Endothelial cell of umbilical vein (primary cell): ENCODE data around the gene ACADVL. TPM values are rescaled to one million over a fixed set of nuclear protein-coding genes. Genes with fewer than 3 reads are reported as not detected.

Experiments
- BruUV-seq: library from RNA; stranded (reverse); fragments of 400-500 nt; replicated peaks from 2 replicates; lab custom pipeline; 2021; lab: Mats Ljungman, UMichigan
- CTCF ChIA-PET: fragments of 300-600, 350-600 bp; sonication (Branson Sonifier 250); formaldehyde crosslinking; loops from one replicate; lab custom pipeline; 2021; ENCODE audit warnings: antibody characterized with exemption, inconsistent platforms; lab: Charles Lee
- POLR2A ChIA-PET: fragments of 300-600, 350-600 bp; sonication (Branson Sonifier 250); formaldehyde crosslinking; loops from one replicate; lab custom pipeline; 2021; ENCODE audit warnings: antibody characterized with exemption, inconsistent platforms; lab: Charles Lee
- DNase-seq: peaks from one replicate; pipeline ENCODE4 v3.0.0-alpha.2; 2011; ENCODE audit warnings: low read depth, low spot score
- FAIRE-seq: peaks from 2 replicates; lab custom pipeline; 2011; peaks lifted over from hg19 to GRCh38; lab: Jason Lieb, UNC
- H2AFZ ChIP-seq: 2 replicates; pipeline ENCODE4 v1.6.0; 2012; ENCODE audit warnings: low read depth, low read length, control low read depth, inconsistent platforms
- H3K27ac ChIP-seq: 2 replicates; pipeline ENCODE4 v1.5.1; 2011; ENCODE audit warnings: low read depth, mild to moderate bottlenecking, control low read depth, low read length, moderate library complexity; ENCODE audit not compliant: insufficient read depth
- H3K27me3 ChIP-seq, 2 experiments: 2 replicates each; pipeline versions ENCODE4 v1.6.0 to v1.6.1; 2011; ENCODE audit warnings: low read length in 2 of 2, mixed read lengths in 1 of 2; ENCODE audit not compliant: control insufficient read depth in 2 of 2, insufficient read depth in 2 of 2
- H3K36me3 ChIP-seq, 2 experiments: 2 replicates in 1 of 2; 3 replicates in 1 of 2; pipeline ENCODE4 v1.5.1; 2011; ENCODE audit warnings: low read length in 2 of 2, mild to moderate bottlenecking in 1 of 2, moderate library complexity in 1 of 2; ENCODE audit not compliant: control insufficient read depth in 2 of 2, insufficient read depth in 2 of 2; ENCODE audit errors: extremely low read depth in 1 of 2
- H3K4me1 ChIP-seq: 3 replicates; pipeline ENCODE4 v1.5.1; 2011; ENCODE audit warnings: mild to moderate bottlenecking, low read length; ENCODE audit not compliant: control insufficient read depth, insufficient read depth; ENCODE audit errors: extremely low read depth
- H3K4me2 ChIP-seq: 2 replicates; pipeline ENCODE4 v1.6.1; 2011; ENCODE audit warnings: low read length, control low read depth, mixed read lengths; ENCODE audit not compliant: insufficient read depth
- H3K4me3 ChIP-seq, 3 experiments: fragments of 200-600 bp in 1 of 3; sonication (generic), shearing (Covaris generic) in 1 of 3; replicated peaks in 1 of 3; 2 replicates each; pipeline ENCODE4 v1.5.1; 2011 to 2016; ENCODE audit warnings: control low read depth in 3 of 3, low read length in 3 of 3, mild to moderate bottlenecking in 2 of 3, inconsistent platforms in 1 of 3, low read depth in 1 of 3, moderate library complexity in 1 of 3; ENCODE audit not compliant: insufficient read depth in 1 of 3
- H3K79me2 ChIP-seq: 2 replicates; pipeline ENCODE4 v1.6.0; 2012; ENCODE audit warnings: low read length, inconsistent platforms; ENCODE audit not compliant: control insufficient read depth, insufficient read depth
- H3K9ac ChIP-seq: replicated peaks from 2 replicates; pipeline ENCODE3; 2011; ENCODE audit warnings: low read length, control low read depth; ENCODE audit not compliant: insufficient read depth; ENCODE audit errors: extremely low read depth
- H3K9me1 ChIP-seq: replicated peaks from 3 replicates; pipeline ENCODE4 v1.6.0; 2011; ENCODE audit warnings: mild to moderate bottlenecking, low read length; ENCODE audit not compliant: control insufficient read depth, insufficient read depth; ENCODE audit errors: extremely low read depth
- H3K9me3 ChIP-seq: replicated peaks from 2 replicates; pipeline ENCODE4 v1.5.1; 2012; ENCODE audit warnings: low read length, inconsistent platforms; ENCODE audit not compliant: control insufficient read depth, insufficient read depth
- H4K20me1 ChIP-seq: replicated peaks from 2 replicates; pipeline ENCODE3; 2011; ENCODE audit warnings: mild to moderate bottlenecking, low read length; ENCODE audit not compliant: control insufficient read depth, insufficient read depth; ENCODE audit errors: extremely low read depth
- EZH2 ChIP-seq: IDR thresholded peaks from 2 replicates; pipeline ENCODE4 v1.6.1; 2012; ENCODE audit warnings: borderline replicate concordance, low read depth, mild to moderate bottlenecking, moderate library complexity, low read length, inconsistent platforms; ENCODE audit not compliant: severe bottlenecking
- FOS ChIP-seq: IDR thresholded peaks from 2 replicates; pipeline ENCODE4 v1.6.1; 2011; ENCODE audit warnings: mild to moderate bottlenecking, low read length, moderate library complexity, borderline replicate concordance; ENCODE audit not compliant: insufficient read depth
- GATA2 ChIP-seq: IDR thresholded peaks from 2 replicates; pipeline ENCODE4 v1.7.0; 2011; ENCODE audit warnings: low read depth, mild to moderate bottlenecking, moderate library complexity, mixed read lengths, low read length; ENCODE audit not compliant: insufficient read length, insufficient read depth
- JUN ChIP-seq: IDR thresholded peaks from 2 replicates; pipeline ENCODE4 v1.6.1; 2011; ENCODE audit warnings: borderline replicate concordance, low read depth; ENCODE audit not compliant: insufficient read length, insufficient read depth
- MYC ChIP-seq: IDR thresholded peaks from one replicate; pipeline ENCODE4 v1.6.1; 2011; ENCODE audit warnings: mild to moderate bottlenecking, low read depth, low read length
- POLR2A ChIP-seq: IDR thresholded peaks from 2 replicates; pipeline ENCODE4 v1.6.1; 2012; ENCODE audit warnings: low read depth, mild to moderate bottlenecking, control low read depth, low read length
- POLR2AphosphoS5 ChIP-seq: IDR thresholded peaks from 2 replicates; pipeline ENCODE4 v1.6.1; 2012; ENCODE audit warnings: low read depth, mild to moderate bottlenecking, control low read depth, low read length, moderate library complexity; ENCODE audit not compliant: insufficient read depth
- dilution Hi-C: fragments of 300-500 bp; cut with MboI; formaldehyde crosslinking; loops from one replicate; pipeline ENCODE4 v1.15.0; 2019; ENCODE audit warnings: low sequenced_read_pairs; ENCODE audit not compliant: extremely low pct_ligation_motif_present
- intact Hi-C: fragments of 100-400 bp; cut with micrococcal nuclease; formaldehyde crosslinking; loops from one replicate; pipeline ENCODE4 v1.10.0; 2022
- polyA plus RNA-seq, 4 experiments: library from polyadenylated mRNA; depleted of rRNA in 3 of 4; stranded (reverse) in 3 of 4; unstranded in 1 of 4; fragments of >200 nt; gene quantifications; 2 replicates each; pipeline versions ENCODE4 v1.2.1 to v1.2.3, GENCODE V29; 2011 to 2012; ENCODE audit warnings: missing spikeins in 1 of 4
- total RNA-seq: library from RNA; stranded (reverse); gene quantifications from 2 replicates; pipeline ENCODE4 v1.2.3, GENCODE V29; 2021
- TF ChIP-seq, protein P1 (sequence below): IDR thresholded peaks from 2 replicates; pipeline ENCODE4 v1.6.1; 2011; ENCODE audit not compliant: insufficient read depth, insufficient read length
- TF ChIP-seq, protein P2 (sequence below), 2 donors: IDR thresholded peaks; 1 replicate in 1 of 2; 2 replicates in 1 of 2; pipeline ENCODE4 v1.5.1; 2011; ENCODE audit warnings: low read length in 2 of 2, mild to moderate bottlenecking in 2 of 2, moderate library complexity in 2 of 2, control low read depth in 1 of 2, inconsistent platforms in 1 of 2, low read depth in 1 of 2; ENCODE audit not compliant: insufficient read depth in 1 of 2; ENCODE audit errors: extremely low read depth in 1 of 2

The ACADVL gene
- total and polyA plus RNA-seq, 2 donors (not counting 3 experiments of a cell fraction or from before 2014, with no cell fraction given): 308 to 376 TPM

DNA sequence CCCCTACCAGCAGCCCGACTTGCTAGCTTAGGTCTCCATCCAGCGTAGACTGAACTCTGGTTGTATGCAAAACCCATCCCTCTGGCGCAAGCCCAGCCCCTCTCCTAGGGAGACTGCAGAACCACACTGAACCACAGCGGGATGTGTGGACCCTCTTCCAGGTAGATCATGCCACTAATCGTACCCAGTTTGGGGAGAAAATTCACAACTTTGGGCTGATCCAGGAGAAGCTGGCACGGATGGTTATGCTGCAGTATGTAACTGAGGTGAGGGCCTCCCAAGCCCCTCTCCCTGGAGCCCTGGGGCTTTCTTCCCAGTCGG lies 3.2 kb downstream of the ACADVL start:
- no peaks in the 10 kb centered on the region for H4K20me1 ChIP-seq
- H3K4me3 ChIP-seq: no peak overlapping the region
- intact Hi-C loops: no loop called here
- dilution Hi-C loops: no loop called here
- H3K9me3 ChIP-seq: no peaks in the 10 kb centered on the region
- TF ChIP-seq POLR2A (peak; percentile 17), JUN (no peak), GATA2 (no peak), POLR2AphosphoS5 (no peak)
- CTCF ChIA-PET: interaction anchor here (1.4 to 2.0 kb wide), 2 partner anchors 74 to 177 kb away, joined by 4 to 9 read pairs; no protein-coding TSS in a partner anchor
- H3K36me3 ChIP-seq: peaks cover 21 to 37% of the 10 kb centered on the region in 2 experiments
- no peak overlapping the region for H2AFZ ChIP-seq
- H3K79me2 ChIP-seq: peaks cover 2% of the 10 kb centered on the region
- DNase-seq (no peak), FAIRE-seq (no peak)
- no peaks in the 10 kb centered on the region for H3K27me3 ChIP-seq
- H3K4me2 ChIP-seq: no peak overlapping the region
- peaks cover 11% of the 10 kb centered on the region for H3K4me1 ChIP-seq
- POLR2A ChIA-PET: no interaction called here
- H3K9me1 ChIP-seq: no peaks in the 10 kb centered on the region
- no peak overlapping the region for H3K9ac ChIP-seq
- H3K27ac ChIP-seq: no peak overlapping the region
- BruUV-seq: no TSS peak

DNA sequence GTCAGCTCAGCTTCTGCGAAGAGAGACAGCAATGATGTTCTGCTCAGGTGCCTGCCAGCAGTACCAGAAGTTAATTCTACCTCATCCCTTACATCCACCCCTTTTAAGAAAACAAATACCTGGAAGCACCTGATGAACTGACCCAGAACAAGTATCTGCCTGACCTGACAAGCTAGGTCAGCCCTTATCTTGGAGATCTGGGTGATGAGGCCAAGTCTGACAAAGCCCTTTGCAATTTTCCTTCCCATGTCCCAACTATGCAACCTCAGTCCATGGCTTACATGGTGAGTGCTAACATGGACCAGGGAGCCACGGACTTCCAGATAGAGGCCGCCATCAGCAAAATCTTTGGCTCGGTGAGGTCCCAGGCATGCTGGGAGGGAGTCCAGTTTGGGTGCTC lies 3.6 kb downstream of the ACADVL start:
- dilution Hi-C loops (no loop called here), intact Hi-C loops (no loop called here)
- DNase-seq (no peak), FAIRE-seq (no peak)
- no peak overlapping the region for H3K9ac ChIP-seq
- no peaks in the 10 kb centered on the region for H3K27me3 ChIP-seq
- H3K27ac ChIP-seq: no peak overlapping the region
- peaks cover 21 to 39% of the 10 kb centered on the region in 2 experiments for H3K36me3 ChIP-seq
- no TSS peak for BruUV-seq
- H3K4me3 ChIP-seq: no peak overlapping the region
- ChIA-PET POLR2A (no interaction called here), CTCF (interaction anchor here (1.4 to 2.0 kb wide), 3 partner anchors 16 to 178 kb away, joined by 3 to 9 read pairs (median 4); partner anchors contain the start of gene PHF23)
- H3K9me1 ChIP-seq: no peaks in the 10 kb centered on the region
- no peaks in the 10 kb centered on the region for H4K20me1 ChIP-seq
- H3K9me3 ChIP-seq: no peaks in the 10 kb centered on the region
- no peak overlapping the region for H2AFZ ChIP-seq
- peaks cover 11% of the 10 kb centered on the region for H3K4me1 ChIP-seq
- H3K79me2 ChIP-seq: peaks cover 2% of the 10 kb centered on the region
- H3K4me2 ChIP-seq: no peak overlapping the region
- TF ChIP-seq FOS (no peak), EZH2 (no peak), GATA2 (no peak), POLR2AphosphoS5 (no peak), POLR2A (no peak), JUN (no peak), MYC (no peak)
- TF ChIP-seq, protein P1, sequence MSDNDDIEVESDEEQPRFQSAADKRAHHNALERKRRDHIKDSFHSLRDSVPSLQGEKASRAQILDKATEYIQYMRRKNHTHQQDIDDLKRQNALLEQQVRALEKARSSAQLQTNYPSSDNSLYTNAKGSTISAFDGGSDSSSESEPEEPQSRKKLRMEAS: no peak
- TF ChIP-seq, protein P2, sequence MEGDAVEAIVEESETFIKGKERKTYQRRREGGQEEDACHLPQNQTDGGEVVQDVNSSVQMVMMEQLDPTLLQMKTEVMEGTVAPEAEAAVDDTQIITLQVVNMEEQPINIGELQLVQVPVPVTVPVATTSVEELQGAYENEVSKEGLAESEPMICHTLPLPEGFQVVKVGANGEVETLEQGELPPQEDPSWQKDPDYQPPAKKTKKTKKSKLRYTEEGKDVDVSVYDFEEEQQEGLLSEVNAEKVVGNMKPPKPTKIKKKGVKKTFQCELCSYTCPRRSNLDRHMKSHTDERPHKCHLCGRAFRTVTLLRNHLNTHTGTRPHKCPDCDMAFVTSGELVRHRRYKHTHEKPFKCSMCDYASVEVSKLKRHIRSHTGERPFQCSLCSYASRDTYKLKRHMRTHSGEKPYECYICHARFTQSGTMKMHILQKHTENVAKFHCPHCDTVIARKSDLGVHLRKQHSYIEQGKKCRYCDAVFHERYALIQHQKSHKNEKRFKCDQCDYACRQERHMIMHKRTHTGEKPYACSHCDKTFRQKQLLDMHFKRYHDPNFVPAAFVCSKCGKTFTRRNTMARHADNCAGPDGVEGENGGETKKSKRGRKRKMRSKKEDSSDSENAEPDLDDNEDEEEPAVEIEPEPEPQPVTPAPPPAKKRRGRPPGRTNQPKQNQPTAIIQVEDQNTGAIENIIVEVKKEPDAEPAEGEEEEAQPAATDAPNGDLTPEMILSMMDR (IDR thresholded peaks at IDR 0.05; ENCODE audit: extremely low read depth in 1 of 2, insufficient read depth in 1 of 2, low read depth in 1 of 2, low read length in 2 of 2): no peak
